SK-N-SH treated with all-trans-retinoic acid at 6 μM for 48 hours (cell line): ENCODE results near the gene CRADD.

Source experiments
- ATAC-seq: fragments of 200-7000 bp; cut with Tn5 transposase; 3 replicates; pipeline ENCODE4 v1.9.1; 2020; ENCODE audit warnings: mild to moderate bottlenecking, moderate library complexity
- ARNTL ChIP-seq: fragments of 450-650 bp; formaldehyde crosslinking; IDR thresholded peaks from 2 replicates; pipeline ENCODE4 v1.5.0; 2020; ENCODE audit warnings: low read depth, mild to moderate bottlenecking, moderate library complexity, borderline replicate concordance
- BACH2 ChIP-seq: fragments of 250-450 bp; sonication (Bioruptor Pico); IDR thresholded peaks from 2 replicates; pipeline ENCODE4 v1.9.0; 2021; ENCODE audit warnings: mild to moderate bottlenecking, borderline replicate concordance
- CREB5 ChIP-seq: fragments of 250-450 bp; sonication (Bioruptor Pico); IDR thresholded peaks from 2 replicates; pipeline ENCODE4 v1.5.1; 2020; ENCODE audit warnings: low read depth, mild to moderate bottlenecking, moderate library complexity
- CSDC2 ChIP-seq: fragments of 250-450 bp; sonication (Bioruptor Pico); IDR thresholded peaks from 2 replicates; pipeline ENCODE4 v1.5.0; 2020; ENCODE audit warnings: mild to moderate bottlenecking, moderate library complexity
- ESRRG ChIP-seq: fragments of 250-450 bp; sonication (Bioruptor Pico); IDR thresholded peaks from 2 replicates; pipeline ENCODE4 v1.6.1; 2021; ENCODE audit warnings: mild to moderate bottlenecking
- GLIS3 ChIP-seq: fragments of 250-450 bp; sonication (Bioruptor Pico); IDR thresholded peaks from 2 replicates; pipeline ENCODE4 v1.5.0; 2020; ENCODE audit warnings: mild to moderate bottlenecking, moderate library complexity
- ISL1 ChIP-seq: fragments of 250-450 bp; sonication (Bioruptor Pico); IDR thresholded peaks from 2 replicates; pipeline ENCODE4 v2.1.2; 2022; ENCODE audit warnings: mild to moderate bottlenecking, moderate library complexity
- OSR1 ChIP-seq: fragments of 250-450 bp; sonication (Bioruptor Pico); IDR thresholded peaks from 2 replicates; pipeline ENCODE4 v1.8.0; 2022; ENCODE audit warnings: moderate library complexity, mild to moderate bottlenecking, inconsistent platforms
- PATZ1 ChIP-seq: fragments of 250-450 bp; sonication (Bioruptor Pico); IDR thresholded peaks from 2 replicates; pipeline ENCODE4 v1.8.0; 2020; ENCODE audit warnings: mild to moderate bottlenecking, moderate library complexity, borderline replicate concordance
- POU6F1 ChIP-seq: fragments of 250-450 bp; sonication (Bioruptor Pico); IDR thresholded peaks from 2 replicates; pipeline ENCODE4 v1.8.0; 2021; ENCODE audit warnings: low read depth, mild to moderate bottlenecking, moderate library complexity, borderline replicate concordance
- PPARA ChIP-seq: fragments of 250-450 bp; sonication (Bioruptor Pico); IDR thresholded peaks from 2 replicates; pipeline ENCODE4 v1.5.0; 2020; ENCODE audit warnings: mild to moderate bottlenecking, borderline replicate concordance
- RARB ChIP-seq: fragments of 250-450 bp; sonication (Bioruptor Pico); IDR thresholded peaks from 2 replicates; pipeline ENCODE4 v1.8.0; 2021; ENCODE audit warnings: mild to moderate bottlenecking, moderate library complexity
- SNAI2 ChIP-seq: fragments of 250-450 bp; sonication (Bioruptor Pico); IDR thresholded peaks from 2 replicates; pipeline ENCODE4 v1.5.0; 2020; ENCODE audit warnings: mild to moderate bottlenecking, moderate library complexity
- TCF4 ChIP-seq: fragments of 250-450 bp; sonication (Bioruptor Pico); IDR thresholded peaks from 2 replicates; pipeline ENCODE4 v1.8.0; 2021; ENCODE audit warnings: mild to moderate bottlenecking, moderate library complexity, borderline replicate concordance
- TOX ChIP-seq: fragments of 250-450 bp; sonication (Bioruptor Pico); IDR thresholded peaks from 2 replicates; pipeline ENCODE4 v1.8.0; 2021; ENCODE audit warnings: mild to moderate bottlenecking, moderate library complexity, borderline replicate concordance
- TSHZ2 ChIP-seq: fragments of 250-450 bp; sonication (Bioruptor Pico); IDR thresholded peaks from 2 replicates; pipeline ENCODE4 v1.5.0; 2020; ENCODE audit warnings: mild to moderate bottlenecking, moderate library complexity
- ZC3H10 ChIP-seq: fragments of 250-450 bp; sonication (Bioruptor Pico); IDR thresholded peaks from 2 replicates; pipeline ENCODE4 v1.5.1; 2021; ENCODE audit warnings: mild to moderate bottlenecking, moderate library complexity
- ZFP3 ChIP-seq: fragments of 250-450 bp; sonication (Bioruptor Pico); IDR thresholded peaks from 2 replicates; pipeline ENCODE4 v1.5.0; 2020; ENCODE audit warnings: mild to moderate bottlenecking, moderate library complexity
- ZNF70 ChIP-seq: fragments of 450-650 bp; formaldehyde crosslinking; IDR thresholded peaks from 2 replicates; pipeline ENCODE4 v1.5.0; 2020; ENCODE audit warnings: mild to moderate bottlenecking, moderate library complexity
- ZNF8 ChIP-seq: fragments of 450-650 bp; formaldehyde crosslinking; IDR thresholded peaks from 2 replicates; pipeline ENCODE4 v1.5.0; 2020; ENCODE audit warnings: mild to moderate bottlenecking, moderate library complexity
- TF ChIP-seq, protein P1 (sequence below): fragments of 250-450 bp; sonication (Bioruptor Pico); IDR thresholded peaks from 2 replicates; pipeline ENCODE4 v1.5.1; 2021; ENCODE audit warnings: mild to moderate bottlenecking, moderate library complexity

Gene CRADD

DNA sequence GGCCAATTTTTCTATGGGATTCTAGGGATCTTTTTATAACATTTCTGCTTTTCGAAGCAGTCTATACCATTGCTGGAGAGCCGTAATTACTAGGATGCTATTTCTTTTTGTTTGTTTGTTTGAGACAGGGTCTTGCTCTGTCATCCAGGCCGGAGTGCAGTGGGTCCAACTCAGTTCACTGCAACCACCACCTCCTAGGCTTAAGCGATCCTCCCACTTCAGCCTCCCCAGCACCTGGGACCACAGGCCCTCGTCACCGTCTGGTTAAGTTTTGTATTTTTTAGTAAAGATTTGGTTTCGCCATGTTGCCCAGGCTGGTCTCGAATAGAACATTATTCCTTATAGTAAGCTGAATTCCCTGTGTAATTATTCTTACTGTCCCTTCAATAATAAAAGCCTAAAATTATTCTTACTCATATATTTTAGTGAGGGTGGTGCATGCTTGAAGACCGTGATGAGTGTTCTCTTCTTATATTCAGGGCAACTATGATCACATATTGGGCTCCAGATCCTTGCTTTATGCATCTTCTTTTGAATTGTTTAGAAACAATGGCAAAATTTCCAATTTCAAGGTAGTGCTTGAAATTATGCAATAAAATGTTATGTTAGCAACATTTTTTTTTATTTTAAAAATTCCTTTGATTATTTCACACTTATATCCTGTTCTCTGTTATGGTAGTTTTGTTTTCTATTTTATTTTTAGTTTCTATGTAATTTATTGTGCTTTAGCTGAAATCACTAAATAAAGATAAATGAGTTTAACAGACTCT is 66.2 kb downstream of the CRADD start (continued):
- TF ChIP-seq ISL1 (CRISPR knock-in tag): no peak
- TF ChIP-seq TSHZ2 (CRISPR knock-in tag): no peak
- TF ChIP-seq CSDC2 (CRISPR knock-in tag): no peak
- no peak for TF ChIP-seq OSR1 (CRISPR knock-in tag)
- TF ChIP-seq RARB: no peak
- TF ChIP-seq GLIS3 (CRISPR knock-in tag): no peak
- TF ChIP-seq ZC3H10: no peak
- no peak for TF ChIP-seq ZNF70
- TF ChIP-seq ARNTL (CRISPR knock-in tag): no peak
- no peak for TF ChIP-seq POU6F1 (CRISPR knock-in tag)

- no peak for ATAC-seq
- TF ChIP-seq POU6F1 (CRISPR knock-in tag) (no peak), ZNF70 (no peak), ISL1 (CRISPR knock-in tag) (no peak), CREB5 (CRISPR knock-in tag) (no peak), ESRRG (CRISPR knock-in tag) (no peak), RARB (no peak), BACH2 (CRISPR knock-in tag) (no peak), ZFP3 (no peak), PPARA (CRISPR knock-in tag) (no peak), TSHZ2 (CRISPR knock-in tag) (no peak), SNAI2 (no peak), PATZ1 (no peak), ZNF8 (CRISPR knock-in tag) (no peak), TOX (CRISPR knock-in tag) (no peak), GLIS3 (CRISPR knock-in tag) (no peak), OSR1 (CRISPR knock-in tag) (no peak), TCF4 (CRISPR knock-in tag) (no peak), CSDC2 (CRISPR knock-in tag) (no peak)
- TF ChIP-seq, protein P1, sequence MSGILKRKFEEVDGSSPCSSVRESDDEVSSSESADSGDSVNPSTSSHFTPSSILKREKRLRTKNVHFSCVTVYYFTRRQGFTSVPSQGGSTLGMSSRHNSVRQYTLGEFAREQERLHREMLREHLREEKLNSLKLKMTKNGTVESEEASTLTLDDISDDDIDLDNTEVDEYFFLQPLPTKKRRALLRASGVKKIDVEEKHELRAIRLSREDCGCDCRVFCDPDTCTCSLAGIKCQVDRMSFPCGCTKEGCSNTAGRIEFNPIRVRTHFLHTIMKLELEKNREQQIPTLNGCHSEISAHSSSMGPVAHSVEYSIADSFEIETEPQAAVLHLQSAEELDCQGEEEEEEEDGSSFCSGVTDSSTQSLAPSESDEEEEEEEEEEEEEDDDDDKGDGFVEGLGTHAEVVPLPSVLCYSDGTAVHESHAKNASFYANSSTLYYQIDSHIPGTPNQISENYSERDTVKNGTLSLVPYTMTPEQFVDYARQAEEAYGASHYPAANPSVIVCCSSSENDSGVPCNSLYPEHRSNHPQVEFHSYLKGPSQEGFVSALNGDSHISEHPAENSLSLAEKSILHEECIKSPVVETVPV: no peak
Observed at GRCh38 chr12:93743999-93744689, 67.0 kb downstream of the CRADD start.
